CD4-positive, alpha-beta T cell treated with Interleukin-10 for 1 hour (primary cell): ENCODE results near the gene PKD1L1.
A peak's percentile ranks its signal among the peaks of the same experiment; 100 is the strongest.
"Not testable (repeated sequence)": the region's sequence is repeated elsewhere in the genome, so short reads cannot be mapped to it uniquely, and the experiment has no call there.

Experiments
- DNase-seq: peaks from one replicate; pipeline ENCODE4 v3.0.0-alpha.2; 2020

The PKD1L1 gene

DNA sequence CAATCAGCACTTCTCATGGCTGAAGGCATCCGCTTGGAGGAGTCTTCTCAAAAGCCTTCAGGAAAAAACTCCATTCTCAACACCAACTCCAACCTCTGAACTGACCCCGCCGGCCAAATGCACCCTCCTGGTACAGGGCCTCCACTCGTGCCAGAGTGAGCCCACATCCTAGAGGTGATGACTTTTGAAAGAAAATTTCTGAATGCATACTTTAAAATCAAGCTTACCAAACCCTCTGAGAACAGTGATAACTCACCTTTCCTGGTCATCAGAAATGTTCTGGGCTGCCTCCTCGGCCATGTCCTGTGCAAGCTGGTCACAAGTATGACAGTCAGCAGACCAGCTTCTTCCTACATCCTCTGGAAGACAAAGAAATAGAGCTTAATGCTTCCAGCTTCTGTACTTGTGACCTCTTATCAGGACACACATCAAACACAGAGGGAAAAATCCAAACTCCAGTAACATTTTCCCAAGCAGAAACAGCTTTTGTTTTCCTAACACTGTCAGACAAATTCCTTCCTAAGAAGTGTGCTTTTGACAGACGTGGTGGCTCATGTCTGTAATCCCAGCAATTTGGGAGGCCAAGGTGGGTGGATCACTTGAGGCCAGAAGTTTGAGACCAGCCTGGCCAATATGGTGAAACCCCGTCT, at the start of gene PKD1L1:
TSS of gene PKD1L1 (minus strand) at position 326 of the 650 bp plus-strand sequence. CDS start at position 300, 26 bp downstream.
- DNase-seq: no peak

- no peak for DNase-seq
Measured at GRCh38 chr7:47992446-47992845, 44.2 kb upstream of the PKD1L1 start.

DNA sequence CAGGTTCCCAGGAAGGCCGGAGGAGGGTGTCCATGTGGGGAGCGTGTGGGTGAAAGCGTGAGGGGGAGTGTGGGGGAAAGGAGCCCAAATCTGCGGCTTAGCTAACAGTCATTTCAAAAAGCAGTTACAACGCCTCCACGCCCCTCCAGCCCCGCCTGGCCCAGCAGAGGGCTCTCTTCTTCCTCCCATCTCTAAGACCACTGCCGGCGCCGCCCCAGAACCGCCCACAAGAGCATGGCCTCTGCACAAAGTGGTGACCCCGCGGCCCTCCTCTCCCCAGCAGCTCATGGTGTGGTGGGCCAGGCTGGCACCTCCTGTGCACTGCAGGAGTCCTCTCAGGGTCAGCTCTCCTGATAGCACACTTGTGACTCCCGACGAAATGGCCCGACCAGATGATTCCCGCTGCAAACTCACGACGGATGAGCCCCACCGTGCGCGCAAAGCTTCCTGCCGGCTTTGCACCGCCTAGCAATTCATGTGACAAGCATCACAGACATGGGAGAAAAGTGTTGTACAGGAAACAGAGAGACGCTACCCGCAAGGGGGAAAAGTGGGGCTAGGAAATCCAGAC, 43.6 kb upstream of the PKD1L1 start:
- DNase-seq: peak; percentile 85

DNA sequence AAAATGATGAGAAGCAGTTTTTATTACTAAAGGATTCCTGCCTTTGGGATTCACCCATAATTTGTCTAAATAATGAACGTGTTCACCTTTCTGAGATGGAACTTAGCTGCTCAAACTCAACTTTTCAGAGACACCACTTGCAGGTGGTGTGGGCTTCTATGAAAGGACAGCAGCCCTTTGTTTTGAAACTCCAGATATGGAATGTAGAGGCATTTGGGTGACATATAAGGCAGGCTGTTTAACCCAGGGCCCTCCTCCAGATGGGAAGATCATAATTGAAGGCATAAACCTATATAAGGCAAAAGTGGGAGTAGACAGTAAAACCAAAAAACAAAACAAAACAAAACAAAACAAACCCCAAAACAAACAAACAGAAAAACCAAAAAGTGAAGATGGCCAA, 43.0 kb upstream of the PKD1L1 start:
- DNase-seq: no peak

DNA sequence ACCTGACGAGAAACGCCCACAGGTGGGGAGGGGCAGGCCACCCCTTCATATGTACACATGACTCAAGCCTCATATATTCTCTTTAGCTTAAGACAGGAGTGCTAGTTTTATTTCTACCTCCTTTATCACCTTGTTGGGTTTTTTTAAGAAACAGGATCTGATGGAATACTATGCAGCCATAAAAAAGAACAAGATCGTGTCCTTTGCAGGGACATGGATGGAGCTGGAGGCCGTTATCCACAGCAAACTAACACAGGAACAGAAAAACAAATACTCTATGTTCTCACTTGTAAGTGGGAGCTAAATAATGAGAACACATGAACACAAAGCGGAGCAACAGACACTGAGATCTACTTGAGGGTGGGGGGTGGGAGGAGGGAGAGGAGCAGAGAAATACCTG, 42.3 kb upstream of the PKD1L1 start:
- no peak for DNase-seq

DNA sequence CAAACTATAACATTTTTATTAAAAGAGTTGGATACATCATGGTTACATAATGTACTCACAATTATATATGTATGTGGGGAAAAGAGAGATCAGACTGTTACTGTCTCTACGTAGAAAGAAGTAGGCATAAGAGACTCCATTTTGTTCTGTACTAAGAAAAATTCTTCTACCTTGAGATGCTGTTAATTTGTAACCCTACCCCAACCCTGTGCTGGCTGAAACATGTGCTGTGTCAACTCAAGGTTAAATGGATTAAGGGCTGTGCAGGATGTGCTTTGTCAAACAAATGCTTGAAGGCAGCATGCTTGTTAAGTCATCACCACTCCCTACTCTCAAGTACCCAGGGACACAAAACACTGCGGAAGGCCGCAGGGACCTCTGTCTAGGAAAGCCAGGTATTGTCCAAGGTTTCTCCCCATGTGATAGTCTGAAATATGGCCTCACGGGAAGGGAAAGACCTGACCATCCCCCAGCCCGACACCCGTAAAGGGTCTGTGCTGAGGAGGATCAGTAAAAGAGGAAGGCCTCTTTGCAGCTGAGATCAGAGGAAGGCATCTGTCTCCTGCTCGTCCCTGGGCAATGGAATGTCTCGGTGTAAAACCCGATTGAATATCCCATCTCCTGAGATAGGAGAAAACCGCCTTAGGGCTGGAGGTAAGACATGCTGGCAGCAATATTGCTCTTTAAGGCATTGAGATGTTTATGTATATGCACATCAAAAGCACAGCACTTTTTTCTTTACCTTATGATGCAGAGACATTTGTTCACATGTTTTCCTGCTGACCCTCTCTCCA, 41.5 kb upstream of the PKD1L1 start:
- DNase-seq: not testable (repeated sequence)

GRCh38 chr7:47988496-47989386, 40.5 kb upstream of the PKD1L1 start:
- DNase-seq: no peak

DNA sequence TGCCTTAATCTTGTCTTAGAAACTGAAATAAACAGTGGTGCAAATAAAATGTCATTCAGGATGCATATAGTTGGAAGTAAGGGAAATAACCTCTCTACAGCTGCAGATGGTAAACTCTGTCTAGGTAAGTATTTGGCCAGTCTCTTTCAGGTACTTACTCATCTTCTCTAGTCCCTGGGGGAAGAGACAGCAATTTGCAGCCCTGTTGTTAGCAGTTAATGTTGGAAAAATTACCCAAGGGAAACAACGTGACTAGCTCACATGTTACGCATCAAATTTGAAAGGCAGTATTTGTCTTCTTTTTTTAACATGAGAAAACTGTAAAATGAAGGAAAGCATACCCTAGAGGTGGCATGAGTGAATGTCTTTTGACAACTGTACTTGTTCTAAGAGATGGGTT, 34.3 kb upstream of the PKD1L1 start:
- DNase-seq: no peak

GRCh38 chr7:47980648-47981047, 32.4 kb upstream of the PKD1L1 start:
- DNase-seq: not testable (repeated sequence)

DNA sequence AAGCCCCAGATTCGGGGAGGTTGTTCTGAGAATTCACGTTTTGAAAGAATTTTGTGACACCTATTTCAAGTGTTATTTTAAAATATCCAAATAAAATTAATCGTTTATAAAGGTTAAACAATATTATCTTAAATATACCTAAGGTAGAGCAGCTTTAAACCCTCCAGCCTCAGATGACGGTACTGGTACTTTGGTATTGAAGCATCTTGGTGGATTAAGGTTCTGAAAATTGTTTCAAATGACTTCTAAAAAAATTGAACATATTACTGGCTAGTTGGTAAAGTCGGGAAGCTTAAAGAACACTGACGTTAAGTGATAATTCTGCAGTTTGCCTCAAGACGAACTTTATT, 31.5 kb upstream of the PKD1L1 start:
- no peak for DNase-seq

GRCh38 chr7:47979145-47979831, 31.0 kb upstream of the PKD1L1 start, which contains the start of gene HUS1:
Gene HUS1, minus strand, starts transcription at chr7:47979615. Its CDS starts 96 bp downstream, at chr7:47979519.
- peak; percentile 96 for DNase-seq

- no peak for DNase-seq
Measured at GRCh38 chr7:47978790-47979144, 30.5 kb upstream of the PKD1L1 start.

GRCh38 chr7:47973739-47974138, 25.5 kb upstream of the PKD1L1 start:
- no peak for DNase-seq

- DNase-seq: no peak
Measured at GRCh38 chr7:47970761-47971160, 22.5 kb upstream of the PKD1L1 start.

GRCh38 chr7:47968847-47969774, 20.8 kb upstream of the PKD1L1 start:
- DNase-seq: peak; percentile 57

DNA sequence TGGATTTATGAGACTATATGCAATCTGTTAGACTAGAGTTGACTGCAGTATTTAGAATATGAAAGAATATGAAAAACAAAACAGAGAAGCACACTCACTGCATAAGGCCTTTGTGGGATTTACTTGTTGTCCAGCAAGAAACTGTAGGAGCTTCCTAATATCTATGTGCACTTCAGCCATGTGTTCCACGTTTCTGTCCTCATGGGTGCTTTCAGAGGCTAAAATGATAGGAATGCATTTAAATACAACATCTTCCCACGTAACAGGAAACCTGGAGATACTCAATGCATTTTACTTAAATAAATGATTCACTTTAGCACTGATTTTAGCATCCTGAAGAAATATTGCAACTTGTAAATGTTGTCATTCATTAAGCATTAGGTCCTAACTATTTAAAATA, 19.4 kb upstream of the PKD1L1 start:
- no peak for DNase-seq

DNA sequence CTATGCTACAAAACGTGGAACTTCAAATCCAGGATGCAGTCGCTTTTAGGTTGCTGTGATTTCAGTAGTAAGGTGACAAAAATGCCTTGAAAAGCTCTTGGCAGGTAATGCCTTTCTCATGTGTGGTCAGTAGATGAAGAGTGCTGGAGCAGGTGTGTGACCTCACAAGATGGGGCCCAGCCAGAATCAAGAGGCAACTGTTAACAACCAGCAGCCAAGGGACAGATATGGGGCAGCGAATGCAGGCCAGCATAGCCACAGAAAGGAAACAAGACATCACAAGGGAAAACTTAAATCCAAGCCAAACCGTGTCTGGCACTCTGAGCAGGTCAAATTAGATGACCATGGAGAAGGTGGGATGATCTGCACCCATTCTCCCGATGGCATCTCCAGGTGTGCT, 18.9 kb upstream of the PKD1L1 start:
- no peak for DNase-seq

- no peak for DNase-seq
Measured at GRCh38 chr7:47965456-47965855, 17.2 kb upstream of the PKD1L1 start.

DNA sequence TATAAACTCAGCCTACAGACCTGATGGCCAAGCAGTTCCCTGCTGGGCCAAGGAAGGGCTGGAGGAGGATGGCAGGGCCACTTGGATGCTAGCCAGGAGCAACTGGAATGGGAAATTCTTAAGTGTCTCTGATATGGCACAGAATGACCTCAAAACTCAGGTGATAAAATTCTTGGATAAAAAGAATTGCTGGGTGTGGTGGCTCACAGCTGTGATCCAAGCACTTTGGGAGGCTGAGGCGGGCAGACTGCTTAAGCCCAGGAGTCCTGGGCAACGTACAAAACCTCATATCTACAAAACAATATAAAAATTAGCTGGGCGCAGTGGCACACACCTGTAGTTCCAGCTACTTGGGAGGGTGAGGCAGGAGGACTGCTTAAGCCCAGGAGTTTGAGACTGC, 14.0 kb upstream of the PKD1L1 start:
- no peak for DNase-seq

GRCh38 chr7:47957156-47957555, 8.9 kb upstream of the PKD1L1 start:
- DNase-seq: no peak

DNA sequence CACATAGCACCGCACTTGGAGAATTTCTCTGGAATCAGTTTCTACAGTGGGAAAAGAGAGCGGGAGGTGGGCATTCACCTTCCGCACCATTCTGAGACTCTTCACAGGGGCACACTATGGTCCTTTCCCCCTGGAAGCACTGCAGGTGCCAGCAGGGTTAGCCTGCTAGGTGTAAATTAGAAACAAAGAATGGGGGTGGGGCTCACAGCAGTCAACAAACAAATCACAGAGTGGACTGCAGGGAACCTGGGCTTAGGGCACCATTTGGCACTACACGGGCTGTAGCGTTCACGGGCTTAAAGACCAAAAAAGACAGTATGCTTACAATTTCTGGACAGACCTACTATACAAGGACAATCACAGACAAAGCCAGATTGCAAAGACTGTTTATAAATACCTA, 8.0 kb upstream of the PKD1L1 start:
- DNase-seq: no peak
